Cardiac muscle cell (in vitro differentiated cells and primary cell): ENCODE data around the gene INO80C. TPM values are rescaled to one million over a fixed set of nuclear protein-coding genes. Genes with fewer than 3 reads are reported as not detected.

Experiments
- DNase-seq, 2 donors: peaks; one replicate each; pipeline versions ENCODE4 v3.0.0 to v3.0.0-alpha.2; 2010 to 2017; ENCODE audit warnings: low read depth in 1 of 2, low spot score in 1 of 2
- H3K27ac ChIP-seq: fragments of 200-600 bp; sonication (generic); 2 replicates; pipeline ENCODE4 v1.5.1; 2016
- H3K27me3 ChIP-seq: fragments of 200-600 bp; sonication (generic); 2 replicates; pipeline ENCODE4 v1.6.0; 2016; ENCODE audit warnings: control low read depth
- H3K36me3 ChIP-seq: fragments of 200-600 bp; sonication (generic); 2 replicates; pipeline ENCODE4 v1.5.1; 2016; ENCODE audit warnings: control low read depth
- H3K4me1 ChIP-seq: fragments of 200-600 bp; sonication (generic); 2 replicates; pipeline ENCODE4 v1.8.1; 2017; ENCODE audit warnings: low read depth, mild to moderate bottlenecking, mixed run types
- H3K4me3 ChIP-seq: fragments of 200-600 bp; sonication (generic); 2 replicates; pipeline ENCODE4 v1.5.1; 2016; ENCODE audit warnings: mild to moderate bottlenecking
- H3K9me3 ChIP-seq: fragments of 200-600 bp; sonication (generic); 2 replicates; pipeline ENCODE4 v1.5.1; 2017; ENCODE audit warnings: low read depth, mild to moderate bottlenecking, control low read depth
- CTCF ChIP-seq: IDR thresholded peaks from 2 replicates; pipeline ENCODE4 v1.5.1; 2012; ENCODE audit warnings: low read depth, mild to moderate bottlenecking, low read length
- polyA plus RNA-seq: library from polyadenylated mRNA; unstranded; fragments of >200 nt; fragmentation: Nextera tagmentation; extraction: Ambion mirVana; gene quantifications from 2 replicates; pipeline ENCODE4 v1.2.1, GENCODE V29; 2016
- total RNA-seq: library from RNA; depleted of rRNA; stranded (reverse); fragments of >200 nt; gene quantifications from 2 replicates; pipeline ENCODE4 v1.2.3, GENCODE V29; 2016

Gene INO80C
- total and polyA plus RNA-seq, 2 experiments from 2014 or later, result 13.5 to 27.8 TPM

- H3K36me3 ChIP-seq, result no peaks in the 10 kb centered on the region
- no peaks in the 10 kb centered on the region for H3K27me3 ChIP-seq
- no peak overlapping the region for H3K4me3 ChIP-seq
- TF ChIP-seq CTCF, result no peak
- H3K4me1 ChIP-seq, result no peaks in the 10 kb centered on the region
- no peak overlapping the region for H3K27ac ChIP-seq
- no peaks in the 10 kb centered on the region for H3K9me3 ChIP-seq
- no peak for DNase-seq
Measured at GRCh38 chr18:35451032-35451431, 46.7 kb downstream of the INO80C start.

- Histone ChIP-seq H3K9me3 (no peaks in the 10 kb centered on the region), H3K4me1 (no peaks in the 10 kb centered on the region), H3K27ac (no peak overlapping the region), H3K36me3 (no peaks in the 10 kb centered on the region), H3K27me3 (no peaks in the 10 kb centered on the region), H3K4me3 (no peak overlapping the region)
- no peak for TF ChIP-seq CTCF
- DNase-seq, result no peak
Measured at GRCh38 chr18:35444636-35445035, 53.1 kb downstream of the INO80C start.

- Histone ChIP-seq H3K4me1 (no peaks in the 10 kb centered on the region), H3K36me3 (no peaks in the 10 kb centered on the region), H3K27ac (no peak overlapping the region), H3K27me3 (no peaks in the 10 kb centered on the region), H3K9me3 (no peaks in the 10 kb centered on the region), H3K4me3 (no peak overlapping the region)
- TF ChIP-seq CTCF, result no peak
- no peak for DNase-seq
Measured at GRCh38 chr18:35443847-35444246, 53.9 kb downstream of the INO80C start.

- no peaks in the 10 kb centered on the region for H3K36me3 ChIP-seq
- no peak for DNase-seq
- TF ChIP-seq CTCF, result no peak
- no peaks in the 10 kb centered on the region for H3K4me1 ChIP-seq
- no peak overlapping the region for H3K27ac ChIP-seq
- H3K9me3 ChIP-seq, result no peaks in the 10 kb centered on the region
- no peak overlapping the region for H3K4me3 ChIP-seq
- no peaks in the 10 kb centered on the region for H3K27me3 ChIP-seq
Measured at GRCh38 chr18:35443434-35443833, 54.3 kb downstream of the INO80C start.

- no peak overlapping the region for H3K4me3 ChIP-seq
- H3K9me3 ChIP-seq, result no peaks in the 10 kb centered on the region
- H3K27ac ChIP-seq, result no peak overlapping the region
- no peak for DNase-seq
- H3K4me1 ChIP-seq, result no peaks in the 10 kb centered on the region
- no peaks in the 10 kb centered on the region for H3K36me3 ChIP-seq
- TF ChIP-seq CTCF, result no peak
- H3K27me3 ChIP-seq, result no peaks in the 10 kb centered on the region
Measured at GRCh38 chr18:35442701-35443100, 55.1 kb downstream of the INO80C start.
